A549 (cell line): Measurements from ENCODE around the gene TTBK2.

ENCODE experiments used
- CEBPB ChIP-seq, 2 experiments: fragments of >200 bp in 1 of 2; sonication (Bioruptor Twin) in 1 of 2; formaldehyde crosslinking in 1 of 2; IDR thresholded peaks; 2 replicates each; pipeline ENCODE4 v1.6.1; 2012 to 2016
- ELK1 ChIP-seq: fragments of 150-350 bp; IDR thresholded peaks from 2 replicates; pipeline ENCODE4 v1.6.1; 2014; ENCODE audit warnings: low read depth, mild to moderate bottlenecking, low read length
- HOXA7 ChIP-seq: fragments of 250-450 bp; sonication (Bioruptor Pico); IDR thresholded peaks from 2 replicates; pipeline ENCODE4 v1.5.0; 2020; ENCODE audit warnings: mild to moderate bottlenecking, moderate library complexity
- MAFK ChIP-seq: fragments of 450-650 bp; IDR thresholded peaks from 2 replicates; pipeline ENCODE4 v1.6.1; 2014; ENCODE audit not compliant: partially characterized antibody
- MAX ChIP-seq: IDR thresholded peaks from 2 replicates; pipeline ENCODE4 v1.6.1; 2012
- NR3C1 ChIP-seq: fragments of >200 bp; sonication (Bioruptor Twin); formaldehyde crosslinking; IDR thresholded peaks from 3 replicates; pipeline ENCODE4 v1.6.1; 2017
- POLR2A ChIP-seq: IDR thresholded peaks from 2 replicates; pipeline ENCODE4 v1.6.1; 2012; ENCODE audit warnings: mild to moderate bottlenecking, low read length
- REST ChIP-seq: fragments of 200-600 bp; sonication (generic); IDR thresholded peaks from 2 replicates; pipeline ENCODE4 v1.6.1; 2016; ENCODE audit warnings: antibody characterized with exemption, mild to moderate bottlenecking, moderate library complexity
- RNF2 ChIP-seq: fragments of 200-600 bp; sonication (generic); IDR thresholded peaks from 2 replicates; pipeline ENCODE4 v1.6.1; 2016; ENCODE audit warnings: low read depth, mild to moderate bottlenecking, antibody characterized with exemption, moderate library complexity, borderline replicate concordance
- TP53 ChIP-seq: fragments of 250-450 bp; sonication (Bioruptor Pico); IDR thresholded peaks from 2 replicates; pipeline ENCODE4 v1.5.0; 2021; ENCODE audit warnings: mild to moderate bottlenecking, moderate library complexity
- USF2 ChIP-seq: fragments of 450-650 bp; IDR thresholded peaks from 2 replicates; pipeline ENCODE4 v1.6.1; 2014; ENCODE audit warnings: antibody characterized with exemption
- TF ChIP-seq, protein P1 (sequence below): fragments of >200 bp; sonication (Bioruptor Twin); formaldehyde crosslinking; IDR thresholded peaks from 3 replicates; pipeline ENCODE4 v1.5.1; 2016

DNA sequence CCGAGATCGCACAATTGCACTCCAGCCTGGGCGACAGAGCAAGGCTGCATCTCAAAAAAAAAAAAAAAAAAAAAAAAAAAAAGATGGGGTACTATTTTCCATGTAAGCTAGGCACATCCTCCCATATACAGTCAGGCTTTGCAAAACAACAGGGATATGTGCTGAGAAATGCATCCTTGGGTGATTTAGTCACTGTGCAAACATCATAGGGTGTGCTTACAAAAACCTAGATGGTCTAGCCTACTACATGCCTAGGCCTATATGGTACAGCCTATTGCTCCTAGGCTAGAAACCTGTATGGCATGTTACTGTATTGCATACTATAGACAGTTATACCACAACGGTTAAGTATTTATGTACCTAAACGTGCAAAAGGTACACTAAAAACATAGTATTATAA, 75.0 kb downstream of the TTBK2 start:
- TF ChIP-seq MAX (no peak), CEBPB (IDR thresholded peaks at IDR 0.05) (no peak), NR3C1 (no peak), ELK1 (no peak), REST (no peak), HOXA7 (no peak), TP53 (no peak), USF2 (no peak), RNF2 (no peak), MAFK (no peak), POLR2A (no peak)
- TF ChIP-seq, protein P1, sequence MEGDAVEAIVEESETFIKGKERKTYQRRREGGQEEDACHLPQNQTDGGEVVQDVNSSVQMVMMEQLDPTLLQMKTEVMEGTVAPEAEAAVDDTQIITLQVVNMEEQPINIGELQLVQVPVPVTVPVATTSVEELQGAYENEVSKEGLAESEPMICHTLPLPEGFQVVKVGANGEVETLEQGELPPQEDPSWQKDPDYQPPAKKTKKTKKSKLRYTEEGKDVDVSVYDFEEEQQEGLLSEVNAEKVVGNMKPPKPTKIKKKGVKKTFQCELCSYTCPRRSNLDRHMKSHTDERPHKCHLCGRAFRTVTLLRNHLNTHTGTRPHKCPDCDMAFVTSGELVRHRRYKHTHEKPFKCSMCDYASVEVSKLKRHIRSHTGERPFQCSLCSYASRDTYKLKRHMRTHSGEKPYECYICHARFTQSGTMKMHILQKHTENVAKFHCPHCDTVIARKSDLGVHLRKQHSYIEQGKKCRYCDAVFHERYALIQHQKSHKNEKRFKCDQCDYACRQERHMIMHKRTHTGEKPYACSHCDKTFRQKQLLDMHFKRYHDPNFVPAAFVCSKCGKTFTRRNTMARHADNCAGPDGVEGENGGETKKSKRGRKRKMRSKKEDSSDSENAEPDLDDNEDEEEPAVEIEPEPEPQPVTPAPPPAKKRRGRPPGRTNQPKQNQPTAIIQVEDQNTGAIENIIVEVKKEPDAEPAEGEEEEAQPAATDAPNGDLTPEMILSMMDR: no peak
